ENCODE results near the gene CSPG4. TPM values are rescaled to one million over a fixed set of nuclear protein-coding genes. Genes with fewer than 3 reads are reported as not detected.
A peak's percentile ranks its signal among the peaks of the same experiment; 100 is the strongest.
"Not testable (repeated sequence)": the region's sequence is repeated elsewhere in the genome, so short reads cannot be mapped to it uniquely, and the experiment has no call there.

CSPG4 gene
- total RNA-seq, 1 donor from 2014 or later = 15.6 TPM

DNA sequence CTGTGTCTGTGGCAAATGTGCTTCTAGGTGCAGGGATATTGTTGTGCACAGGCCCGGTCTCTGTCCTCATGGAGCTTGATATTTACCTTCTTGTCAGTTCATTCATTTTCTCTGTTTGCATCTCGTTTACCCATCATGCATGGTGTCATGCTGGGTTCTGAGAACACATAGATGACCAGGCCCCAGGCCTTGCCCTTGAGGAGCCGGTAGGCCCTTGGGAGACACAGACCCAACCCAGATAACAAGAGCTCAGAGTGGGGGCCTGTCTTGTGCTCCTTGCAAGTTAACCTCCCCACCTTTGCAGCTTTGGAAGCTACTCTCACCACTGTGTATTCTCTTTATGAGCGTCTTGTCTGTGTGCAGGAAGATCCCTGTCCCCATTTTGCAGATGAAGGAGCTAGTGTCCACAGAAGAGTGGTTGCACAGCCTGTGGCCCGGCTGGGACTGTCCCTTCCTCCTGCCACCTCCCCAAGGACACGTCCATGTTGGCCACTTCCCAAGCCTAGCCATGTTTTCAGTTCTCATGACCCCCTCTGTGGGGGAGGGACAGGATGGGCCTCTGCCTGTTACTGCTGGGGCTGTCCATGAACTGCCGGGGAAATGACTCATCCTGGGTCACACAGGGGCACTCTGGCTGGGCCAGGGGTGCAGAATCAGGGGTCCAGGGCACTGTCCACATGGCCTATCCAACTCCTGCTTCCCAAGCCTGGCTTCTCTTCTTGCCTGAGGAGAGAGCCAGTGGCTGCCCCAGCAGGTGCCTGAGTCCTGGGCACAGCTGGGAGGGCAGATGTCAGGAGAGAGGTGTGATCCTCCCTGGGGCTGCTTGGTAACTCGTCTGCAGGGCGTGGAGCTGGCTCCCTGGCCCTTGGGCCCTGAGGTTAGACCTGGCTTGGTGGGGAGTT lies 61.5 kb downstream of the CSPG4 start:
- DNase-seq (ENCODE audit: extremely low read depth, low read depth, low spot score) = no peak

DNA sequence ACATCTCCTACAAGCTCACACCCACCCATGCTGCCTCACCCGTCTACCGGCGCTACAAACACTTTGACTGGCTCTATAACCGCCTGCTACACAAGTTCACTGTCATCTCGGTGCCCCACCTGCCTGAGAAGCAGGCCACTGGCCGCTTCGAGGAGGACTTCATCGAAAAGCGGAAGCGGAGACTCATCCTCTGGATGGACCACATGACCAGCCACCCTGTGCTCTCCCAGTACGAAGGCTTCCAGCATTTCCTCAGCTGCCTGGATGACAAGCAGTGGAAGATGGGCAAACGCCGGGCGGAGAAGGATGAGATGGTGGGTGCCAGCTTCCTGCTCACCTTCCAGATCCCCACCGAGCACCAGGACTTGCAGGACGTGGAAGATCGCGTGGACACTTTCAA lies 62.8 kb downstream of the CSPG4 start:
- DNase-seq (ENCODE audit: extremely low read depth, low read depth, low spot score) = no peak

DNA sequence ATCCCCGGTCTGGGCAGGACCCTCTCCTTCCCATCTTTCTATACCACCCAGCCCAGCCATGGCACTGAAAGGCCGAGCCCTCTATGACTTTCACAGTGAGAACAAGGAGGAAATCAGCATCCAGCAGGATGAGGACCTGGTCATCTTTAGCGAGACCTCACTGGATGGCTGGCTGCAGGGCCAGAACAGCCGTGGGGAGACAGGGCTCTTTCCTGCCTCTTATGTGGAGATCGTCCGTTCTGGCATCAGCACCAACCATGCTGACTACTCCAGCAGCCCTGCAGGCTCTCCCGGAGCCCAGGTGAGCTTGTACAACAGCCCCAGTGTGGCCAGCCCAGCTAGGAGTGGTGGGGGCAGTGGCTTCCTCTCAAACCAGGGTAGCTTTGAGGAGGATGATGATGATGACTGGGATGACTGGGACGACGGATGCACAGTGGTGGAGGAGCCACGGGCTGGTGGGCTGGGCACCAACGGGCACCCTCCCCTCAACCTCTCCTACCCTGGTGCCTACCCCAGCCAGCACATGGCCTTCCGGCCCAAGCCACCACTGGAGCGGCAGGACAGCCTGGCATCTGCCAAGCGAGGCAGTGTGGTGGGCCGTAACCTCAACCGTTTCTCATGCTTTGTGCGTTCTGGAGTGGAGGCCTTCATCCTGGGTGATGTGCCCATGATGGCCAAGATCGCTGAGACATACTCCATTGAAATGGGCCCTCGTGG lies 63.4 kb downstream of the CSPG4 start:
- DNase-seq (ENCODE audit: extremely low read depth, low read depth, low spot score) = no peak

DNA sequence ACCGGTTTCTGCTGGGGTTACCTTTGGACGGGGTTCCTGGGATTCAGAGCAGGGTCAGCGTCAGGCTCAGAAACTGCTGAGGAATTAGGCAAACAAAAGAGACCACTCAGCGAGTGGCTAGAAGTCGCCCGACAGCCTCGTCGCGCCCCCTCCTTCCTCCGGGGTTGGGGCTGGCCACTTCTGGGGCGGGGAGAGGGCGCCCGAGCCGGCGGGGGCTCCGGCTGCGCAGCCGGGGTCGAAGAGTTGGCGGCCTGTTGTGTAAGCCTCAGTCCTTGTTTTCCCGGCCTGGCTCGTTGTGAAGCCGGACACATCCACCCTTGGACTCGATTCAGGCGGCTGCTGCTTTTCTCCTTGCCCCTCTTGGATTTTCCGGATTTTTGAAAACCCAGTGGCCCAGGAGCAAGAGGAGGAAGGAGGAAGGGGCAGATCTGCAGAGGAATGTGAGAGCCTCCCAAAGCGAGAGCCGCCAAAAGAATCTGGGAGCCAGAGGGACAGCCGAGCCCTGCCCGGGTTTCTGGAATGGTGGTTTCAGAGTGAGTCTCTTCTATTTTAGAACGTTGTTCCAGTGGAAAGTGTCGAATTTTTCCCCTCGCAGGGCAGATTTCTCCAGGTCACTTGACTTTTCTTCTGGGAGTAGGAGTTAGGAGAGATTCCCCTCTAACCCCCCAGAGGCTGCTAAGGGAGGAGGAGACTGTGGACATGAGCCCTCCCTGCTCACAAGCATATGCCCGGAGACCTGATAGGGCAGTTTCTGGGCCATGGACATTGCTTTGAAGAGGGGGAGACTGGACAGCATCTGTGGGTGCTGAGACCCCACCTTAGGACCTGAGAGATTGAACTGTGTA lies 64.3 kb downstream of the CSPG4 start:
- no peak for DNase-seq (ENCODE audit: extremely low read depth, low read depth, low spot score)

DNA sequence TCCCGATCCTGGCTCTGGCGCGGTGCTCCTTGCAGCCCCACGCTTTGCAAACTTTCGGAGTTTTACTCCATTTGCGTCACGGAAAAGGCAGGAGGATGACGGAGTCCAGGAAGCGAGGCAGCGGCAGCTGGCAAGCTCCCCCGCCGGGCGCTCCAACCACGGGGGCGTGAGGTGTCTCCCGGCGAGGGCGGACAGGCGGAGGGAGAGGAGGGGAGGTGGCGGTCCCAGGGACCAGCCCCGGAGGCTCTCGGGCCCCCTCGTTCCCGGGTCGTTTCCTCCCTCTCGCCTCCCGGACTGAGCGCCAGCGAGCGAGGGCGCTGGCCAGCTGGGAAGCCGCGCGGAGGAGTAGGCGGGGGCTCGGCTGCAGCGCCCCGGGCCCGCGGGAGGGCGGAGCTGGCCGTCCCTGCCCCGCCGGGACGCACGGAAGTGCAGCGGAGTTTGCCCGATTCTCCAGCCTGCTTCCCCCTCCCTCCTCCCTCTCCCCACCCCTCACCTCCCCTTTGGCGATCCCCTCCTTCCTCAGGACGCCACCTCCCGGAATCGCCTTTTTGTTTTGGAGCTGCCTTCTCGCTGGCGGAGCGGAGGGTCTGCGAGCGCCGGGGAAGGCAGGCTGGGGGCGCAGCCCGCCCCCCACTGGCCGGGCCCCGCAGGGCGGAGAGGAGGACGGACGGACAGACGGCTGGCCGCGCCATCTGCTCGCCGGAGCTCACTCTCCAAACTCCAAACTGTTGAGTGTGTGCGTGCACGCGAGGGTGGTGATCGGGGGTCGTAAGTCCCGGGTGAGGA lies 65.1 kb downstream of the CSPG4 start, which contains the start of gene SNX33:
Gene SNX33, plus strand, starts transcription at position 543 of the 786 bp plus-strand sequence. CDS start 1,191 bp downstream, outside the sequence.
- DNase-seq (ENCODE audit: extremely low read depth, low read depth, low spot score) = no peak

DNA sequence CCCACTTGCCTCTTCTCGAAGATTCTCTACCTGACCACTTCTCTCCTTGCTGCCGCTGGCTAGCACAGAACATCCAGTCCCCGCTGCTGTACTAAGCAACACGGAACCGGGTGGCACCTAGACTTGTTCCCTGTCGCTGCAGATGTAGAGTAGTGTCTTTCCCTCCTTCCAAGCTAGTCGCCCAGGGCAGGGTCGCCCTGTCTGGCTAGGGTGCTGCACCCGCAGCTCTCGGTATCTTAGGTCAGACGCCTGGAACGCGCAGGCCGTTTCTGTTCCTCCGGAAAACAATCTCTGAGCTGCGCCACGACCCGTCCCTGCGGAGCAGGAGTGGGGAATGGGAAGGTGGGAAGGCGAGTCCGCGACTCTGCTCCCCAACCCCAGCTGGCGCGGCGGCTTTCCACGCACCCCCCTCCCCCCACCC lies 65.7 kb downstream of the CSPG4 start:
- no peak for DNase-seq (ENCODE audit: extremely low read depth, low read depth, low spot score)

DNA sequence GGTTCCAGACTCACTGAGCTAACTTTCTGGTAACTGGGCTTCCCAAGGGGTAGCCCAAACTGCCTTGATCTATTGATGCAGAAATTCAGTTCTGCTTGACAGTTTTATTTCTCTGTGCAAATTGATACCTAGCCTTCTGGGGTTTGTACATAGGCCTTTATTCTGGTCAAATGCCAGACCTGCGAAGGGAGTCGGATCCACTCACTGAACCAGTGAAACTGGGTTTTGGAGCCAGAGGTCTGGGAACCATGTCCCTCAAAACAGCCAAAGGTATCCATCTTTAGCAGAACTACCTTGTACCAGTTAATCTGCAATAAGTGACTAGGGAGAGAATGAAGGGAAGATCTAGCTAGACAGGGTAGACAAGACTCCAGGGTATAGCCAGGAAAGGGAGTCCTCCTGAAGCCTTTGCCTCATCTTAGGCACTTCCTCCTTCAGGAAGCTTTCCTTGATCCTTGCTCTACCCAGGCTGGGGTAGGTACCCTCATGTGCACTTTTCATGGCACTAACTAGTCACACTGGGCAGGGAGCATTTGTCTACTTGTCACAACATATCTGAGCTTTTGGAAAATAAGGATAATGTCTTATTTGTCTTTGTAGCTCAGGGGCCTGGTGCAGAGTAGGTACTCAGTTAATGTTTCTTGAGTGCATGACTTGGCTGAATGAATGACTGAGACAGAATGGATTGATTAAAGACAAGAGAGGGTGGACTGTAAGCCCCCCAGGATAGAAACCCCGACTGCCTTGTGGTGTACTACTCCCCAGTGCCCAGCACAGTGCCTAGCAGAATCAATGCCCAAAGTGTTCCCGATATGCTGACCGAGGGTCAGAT lies 66.3 kb downstream of the CSPG4 start:
- DNase-seq (ENCODE audit: extremely low read depth, low read depth, low spot score) = no peak

DNA sequence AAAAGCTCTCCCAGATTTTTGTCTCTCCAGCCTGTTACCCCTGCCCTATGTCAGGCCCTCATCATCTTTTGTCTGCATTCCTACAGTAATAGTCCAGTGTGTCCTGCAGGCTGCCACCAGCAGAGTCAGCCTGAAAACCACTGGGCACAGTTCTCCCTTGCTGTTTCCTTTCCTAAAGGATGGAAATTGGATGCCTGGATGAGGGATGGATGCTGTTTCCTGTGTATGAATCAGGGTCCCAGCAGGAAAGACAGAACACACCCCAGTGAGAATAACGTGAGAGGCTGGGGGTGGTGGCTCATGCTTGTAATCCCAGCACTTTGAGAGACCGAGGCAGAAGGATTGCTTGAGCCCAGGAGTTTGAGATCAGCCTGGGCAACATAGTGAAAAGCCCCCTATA lies 68.3 kb downstream of the CSPG4 start:
- DNase-seq (ENCODE audit: extremely low read depth, low read depth, low spot score) = no peak

DNA sequence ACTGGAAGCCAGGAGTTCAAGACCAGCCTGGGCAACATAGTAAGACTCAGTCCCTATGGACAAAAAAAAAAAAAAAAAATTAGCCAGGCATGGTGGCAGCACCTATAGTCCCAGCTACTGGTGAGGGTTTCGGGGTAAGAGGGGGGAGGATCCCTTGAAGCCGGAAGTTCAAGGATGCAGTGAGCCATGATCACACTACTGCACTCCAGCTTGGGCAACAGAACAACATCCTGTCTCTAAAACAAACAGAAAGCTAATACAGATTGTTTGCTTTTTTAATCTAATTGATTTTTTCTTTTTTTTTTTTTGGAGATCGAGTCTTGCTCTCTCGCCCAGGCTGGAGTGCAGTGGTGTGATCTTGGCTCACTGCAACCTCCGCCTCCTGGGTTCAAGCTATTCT lies 71.0 kb downstream of the CSPG4 start:
- no peak for DNase-seq (ENCODE audit: extremely low read depth, low read depth, low spot score)

DNA sequence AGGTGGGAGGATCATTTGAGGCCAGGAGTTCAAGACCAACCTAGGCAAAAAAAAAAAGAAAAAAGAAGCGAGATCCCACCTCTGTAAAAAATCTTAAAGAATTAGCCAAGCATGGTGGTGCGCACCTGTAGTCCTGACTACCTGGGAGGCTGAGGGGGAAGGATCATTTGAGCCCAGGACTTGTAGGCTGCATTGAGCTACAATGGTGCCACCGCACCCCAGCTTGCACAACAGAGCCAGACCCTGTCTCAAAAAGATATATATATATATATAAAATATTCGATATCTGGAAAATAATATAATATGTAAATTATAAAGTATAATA lies 71.5 kb downstream of the CSPG4 start:
- DNase-seq (ENCODE audit: extremely low read depth, low read depth, low spot score) = no peak

DNA sequence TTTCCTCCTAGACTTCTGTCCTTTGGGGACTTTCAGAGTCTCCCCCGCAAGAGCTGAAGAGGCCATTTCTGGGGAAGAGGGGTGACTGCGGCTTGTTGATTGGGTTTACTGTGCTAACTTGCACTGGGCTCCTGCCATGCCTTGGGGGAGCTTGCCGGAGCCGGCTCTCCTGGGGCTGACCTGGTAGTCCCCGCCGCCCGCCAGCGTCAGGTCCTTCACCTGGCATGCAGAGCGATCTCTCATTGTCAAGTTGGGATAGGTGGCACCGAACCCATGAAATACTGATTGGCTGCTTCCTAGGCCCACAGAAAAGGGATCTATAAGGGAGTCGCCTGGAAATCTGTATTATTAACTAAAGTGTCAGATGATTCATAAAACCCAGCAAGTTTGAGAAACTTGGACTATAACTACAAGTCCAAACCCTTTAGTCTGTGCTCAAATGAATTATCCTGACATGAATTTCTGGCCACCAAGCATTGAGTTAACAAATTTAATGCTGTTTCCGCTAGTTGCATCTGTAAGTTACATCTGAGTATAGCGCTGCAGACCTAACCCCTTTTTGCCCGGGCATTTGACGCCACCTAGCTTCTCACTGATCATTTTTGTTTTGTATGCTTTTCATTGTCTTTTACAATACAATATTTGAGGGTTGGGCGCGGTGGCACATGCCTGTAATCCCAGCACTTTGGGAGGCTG lies 72.0 kb downstream of the CSPG4 start:
- no peak for DNase-seq (ENCODE audit: extremely low read depth, low read depth, low spot score)

DNA sequence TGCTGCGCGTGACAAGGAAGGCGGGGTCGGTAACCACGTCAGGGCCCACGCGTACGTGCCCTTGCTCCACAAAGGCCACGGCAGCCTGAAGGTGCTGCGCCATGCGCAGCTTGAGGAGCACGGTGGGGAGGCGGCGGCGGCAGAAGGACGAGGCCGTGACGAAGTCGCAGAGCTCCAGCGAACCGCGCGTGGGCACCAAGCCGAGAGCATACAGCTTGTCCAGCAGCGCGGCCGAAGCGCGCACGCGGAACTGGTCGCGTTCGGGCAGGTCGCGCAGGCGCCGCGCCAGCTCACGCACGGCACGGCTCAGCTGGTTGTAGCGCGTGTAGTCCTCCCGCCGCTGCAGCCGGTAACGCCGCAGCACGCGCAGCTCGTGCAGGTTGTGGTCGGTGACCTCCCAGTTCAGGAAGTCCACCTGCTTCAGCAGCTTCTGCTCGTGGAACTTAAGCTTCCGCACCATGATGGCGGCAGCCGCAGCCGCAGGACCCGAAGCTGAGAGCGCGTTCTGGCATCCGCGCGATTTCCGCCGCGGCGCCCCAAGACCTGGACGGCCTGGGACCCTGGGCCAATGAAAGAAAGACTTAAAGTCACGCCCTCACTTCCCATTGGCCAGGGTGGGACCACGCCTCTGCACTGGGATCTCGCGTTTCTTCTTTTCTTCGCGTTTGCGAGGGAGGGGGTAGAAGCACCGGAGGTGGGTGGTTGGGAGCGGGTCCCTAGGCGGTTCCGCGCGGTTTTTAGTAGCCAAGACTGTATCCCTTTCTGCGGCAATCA lies 72.8 kb downstream of the CSPG4 start, which contains the start of gene IMP3:
Gene IMP3, minus strand, starts transcription at position 516 of the 774 bp plus-strand sequence. Its CDS starts 56 bp downstream, at position 460.
- DNase-seq (ENCODE audit: extremely low read depth, low read depth, low spot score) = peak; percentile 85

DNA sequence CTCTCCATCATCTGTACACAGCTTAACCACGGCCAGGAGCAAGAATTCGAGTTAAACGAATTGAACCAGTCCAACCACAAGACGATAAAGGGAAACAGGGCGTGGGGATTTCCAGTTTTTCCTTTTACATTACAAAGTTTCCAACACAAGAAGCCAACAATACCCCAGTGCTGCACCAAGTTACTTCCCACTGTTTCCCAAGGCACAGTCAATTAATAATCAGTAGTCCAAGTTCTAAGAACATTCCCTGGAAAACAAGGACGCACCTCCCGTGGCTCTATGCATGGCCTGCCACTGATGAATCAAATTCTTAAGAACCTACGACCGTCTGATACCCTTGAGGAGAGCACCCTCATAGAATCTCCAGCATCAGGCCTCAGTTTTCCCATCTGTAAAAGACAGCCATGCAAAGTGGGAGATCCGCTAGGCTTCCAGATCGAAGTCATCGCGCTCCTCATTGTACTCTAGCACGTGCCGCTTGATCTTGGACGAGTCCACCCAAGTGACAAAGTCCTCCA lies 73.4 kb downstream of the CSPG4 start:
- no peak for DNase-seq (ENCODE audit: extremely low read depth, low read depth, low spot score)

DNA sequence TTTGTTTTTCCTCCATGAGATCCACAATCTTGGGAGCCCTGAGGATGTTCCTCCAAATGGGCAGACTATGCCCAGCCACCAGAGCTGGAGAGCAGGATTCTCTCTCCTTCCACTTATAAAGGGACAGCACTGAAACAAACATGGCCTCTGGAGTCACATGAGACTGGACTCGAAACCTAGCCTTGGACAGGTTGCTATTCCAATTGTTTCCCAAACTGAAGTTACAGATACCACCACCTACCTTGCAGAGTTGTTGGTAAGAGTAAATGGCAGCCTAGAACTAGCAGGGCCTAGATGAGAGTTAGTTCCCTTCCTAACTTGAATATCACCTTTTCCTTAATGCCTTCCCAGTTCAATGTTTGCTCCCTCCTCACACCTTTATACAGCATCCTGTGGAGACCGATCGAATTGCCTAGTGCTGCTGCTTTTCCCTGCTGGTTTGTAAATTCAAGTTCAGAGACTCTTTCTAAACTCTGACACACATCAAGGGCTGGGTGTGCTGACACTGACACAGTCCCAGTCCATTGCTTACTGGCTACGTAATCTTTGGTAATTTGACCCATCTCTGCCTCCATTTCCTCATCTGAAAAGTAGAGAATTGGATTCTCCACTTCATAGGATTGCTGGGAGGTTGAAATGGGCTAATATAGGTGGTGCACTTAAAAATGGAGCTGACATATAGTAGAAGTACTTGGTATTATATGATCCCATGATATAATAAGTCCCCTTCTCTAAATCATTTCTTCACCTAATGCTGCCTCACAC lies 75.2 kb downstream of the CSPG4 start:
- no peak for DNase-seq (ENCODE audit: extremely low read depth, low read depth, low spot score)

DNA sequence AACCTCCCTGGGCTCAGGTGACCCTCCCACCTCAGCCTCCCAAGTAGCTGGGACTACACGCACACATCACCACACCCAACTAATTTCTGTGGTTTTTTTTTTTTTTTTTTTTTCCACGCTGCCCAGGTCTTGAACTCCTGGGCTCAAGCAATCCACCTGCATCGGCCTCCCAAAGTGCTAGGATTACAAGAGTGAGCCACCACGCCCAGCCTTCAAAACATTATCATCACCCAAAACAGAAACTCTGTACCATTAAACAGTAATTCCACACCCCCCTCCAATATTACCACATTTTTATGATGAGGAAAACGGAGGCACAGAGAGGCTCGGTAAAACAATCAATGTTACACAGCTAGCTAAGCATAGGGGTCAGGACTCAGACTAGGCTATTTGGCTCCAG lies 76.6 kb downstream of the CSPG4 start:
- DNase-seq (ENCODE audit: extremely low read depth, low read depth, low spot score) = no peak

DNA sequence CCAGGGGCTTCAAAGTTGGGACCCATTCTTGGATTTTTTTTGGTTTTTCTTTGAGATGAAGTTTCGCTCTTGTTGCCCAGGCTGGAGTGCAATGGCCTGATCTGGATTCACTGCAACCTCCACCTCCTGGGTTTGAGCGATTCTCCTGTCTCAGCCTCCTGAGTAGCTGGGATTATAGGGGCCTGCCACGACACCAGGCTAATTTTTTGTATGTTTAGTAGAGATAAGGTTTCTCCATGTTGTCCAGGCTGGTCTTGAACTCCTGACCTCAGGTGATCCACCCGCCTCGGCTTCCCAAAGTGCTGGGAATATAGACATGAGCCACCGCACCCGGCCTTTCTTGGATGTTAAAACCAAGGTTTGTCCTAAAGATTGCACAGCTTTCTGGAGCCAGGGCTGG lies 78.7 kb downstream of the CSPG4 start:
- DNase-seq (ENCODE audit: extremely low read depth, low read depth, low spot score) = not testable (repeated sequence)

DNA sequence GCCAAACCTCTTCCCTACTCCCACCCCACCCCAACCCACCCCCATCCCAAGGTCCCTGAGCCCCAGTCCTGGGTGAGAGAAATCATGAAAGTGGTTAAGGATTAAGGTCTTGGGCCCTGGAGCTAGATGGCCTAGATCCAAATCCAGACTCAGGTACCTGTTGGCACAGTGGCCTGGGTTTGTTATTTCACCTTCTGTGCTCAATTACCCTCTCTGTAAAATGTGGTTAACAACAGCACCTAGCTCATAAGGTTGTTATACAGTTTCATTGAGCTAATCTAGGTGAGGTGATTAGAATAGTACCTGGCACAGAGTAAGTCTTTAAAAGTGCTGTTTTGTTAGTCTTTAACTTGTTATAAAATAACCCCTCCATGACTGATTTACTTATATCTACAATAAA lies 80.7 kb downstream of the CSPG4 start:
- DNase-seq (ENCODE audit: extremely low read depth, low read depth, low spot score) = no peak
